ENCODE measurements around the gene SOCS7. TPM values are rescaled to one million over a fixed set of nuclear protein-coding genes. Genes with fewer than 3 reads are reported as not detected.

Gene SOCS7
- total and polyA plus RNA-seq, 4 donors, result 0.74 to 11.0 (median 2.9) TPM

DNA sequence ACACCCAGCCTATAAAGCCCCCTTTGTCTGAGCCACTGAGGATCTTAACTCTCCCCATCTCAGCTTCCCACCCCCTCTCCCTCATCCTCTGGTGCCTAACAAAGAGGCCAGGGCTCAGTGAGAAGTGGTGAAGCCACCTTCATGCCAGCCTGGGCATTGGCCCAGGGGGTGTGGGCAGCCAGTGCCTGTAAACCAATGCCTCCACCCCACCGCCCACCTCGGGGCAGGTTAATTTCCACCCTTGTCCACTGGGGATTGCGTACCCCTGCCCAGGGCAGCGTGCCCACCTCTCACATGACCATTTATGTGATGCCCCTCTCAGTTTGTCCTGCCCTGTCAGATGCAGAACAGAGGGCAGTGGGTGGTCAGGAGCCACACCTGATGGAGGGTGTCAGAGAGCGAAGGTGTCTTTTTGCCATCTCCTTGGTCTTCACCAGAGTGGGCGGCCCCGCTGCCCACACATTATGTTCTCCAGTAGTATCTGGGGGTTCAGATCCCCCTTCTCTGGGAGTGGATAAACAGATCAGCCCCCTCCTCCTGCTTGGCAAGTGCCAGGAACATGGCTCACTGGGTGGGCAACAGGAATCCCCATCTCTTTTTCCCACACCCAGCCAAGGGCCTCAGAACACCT, 66.5 kb downstream of the SOCS7 start:
- Histone ChIP-seq H3K4me3 (ENCODE audit: low read depth in 1 of 3, low read length in 3 of 3) (no peak overlapping the region), H3K36me3 (ENCODE audit: control insufficient read depth in 4 of 4, insufficient read depth in 3 of 4, low read depth in 1 of 4, low read length in 3 of 4) (no peaks in the 10 kb centered on the region), H3K4me1 (ENCODE audit: control insufficient read depth in 4 of 4, insufficient read depth in 4 of 4, low read length in 3 of 4) (peaks cover 3 to 7% (median 6%) of the 10 kb centered on the region in 4 donors), H3K27me3 (ENCODE audit: control insufficient read depth in 4 of 4, insufficient read depth in 4 of 4, low read length in 3 of 4) (peaks cover 0 to 15% (median 5%) of the 10 kb centered on the region in 4 donors), H3K9me3 (ENCODE audit: control insufficient read depth in 4 of 4, low read length in 3 of 4) (no peaks in the 10 kb centered on the region), H3K27ac (ENCODE audit: low read depth in 1 of 2, low read length in 2 of 2) (no peak overlapping the region), H3K9ac (ENCODE audit: low read depth in 1 of 2, low read length in 2 of 2) (no peak overlapping the region)
- DNase-seq (ENCODE audit: low spot score), result no peak
- 87% methylated on average over 7 of the region's 7 CpGs for WGBS
- TF ChIP-seq MAX (IDR thresholded peaks at IDR 0.05) (no peak), ZBTB33 (IDR thresholded peaks at IDR 0.05) (no peak), FOXA1 (IDR thresholded peaks at IDR 0.05) (no peak), EGR1 (IDR thresholded peaks at IDR 0.05; ENCODE audit: low read depth in 2 of 2) (no peak), SP1 (IDR thresholded peaks at IDR 0.05) (no peak), HNF4A (conservative IDR thresholded peaks at IDR 0.05) (no peak), CTCF (IDR thresholded peaks at IDR 0.05; ENCODE audit: low read depth, low read length, missing input control) (no peak), RAD21 (IDR thresholded peaks at IDR 0.05) (no peak), JUND (IDR thresholded peaks at IDR 0.05) (no peak), GABPA (IDR thresholded peaks at IDR 0.05 in 1 of 2, conservative IDR thresholded peaks at IDR 0.05 in 1 of 2) (no peak), HNF4G (IDR thresholded peaks at IDR 0.05) (no peak), NR2F2 (IDR thresholded peaks at IDR 0.05) (no peak)

- peaks cover 0 to 15% (median 5%) of the 10 kb centered on the region in 4 donors for H3K27me3 ChIP-seq (ENCODE audit: control insufficient read depth in 4 of 4, insufficient read depth in 4 of 4, low read length in 3 of 4)
- H3K9ac ChIP-seq (ENCODE audit: low read depth in 1 of 2, low read length in 2 of 2), result no peak overlapping the region
- H3K4me1 ChIP-seq (ENCODE audit: control insufficient read depth in 4 of 4, insufficient read depth in 4 of 4, low read length in 3 of 4), result peaks cover 3 to 7% (median 6%) of the 10 kb centered on the region in 4 donors
- H3K4me3 ChIP-seq (ENCODE audit: low read depth in 1 of 3, low read length in 3 of 3), result peak overlapping the region in 1 of 3 donors; percentile 36
- H3K36me3 ChIP-seq (ENCODE audit: control insufficient read depth in 4 of 4, insufficient read depth in 3 of 4, low read depth in 1 of 4, low read length in 3 of 4), result no peaks in the 10 kb centered on the region
- H3K9me3 ChIP-seq (ENCODE audit: control insufficient read depth in 4 of 4, low read length in 3 of 4), result no peaks in the 10 kb centered on the region
- 5% methylated on average over 78 of the region's 78 CpGs for WGBS
- DNase-seq (ENCODE audit: low spot score), result no peak
- TF ChIP-seq FOXA1 (IDR thresholded peaks at IDR 0.05) (no peak), HNF4A (conservative IDR thresholded peaks at IDR 0.05) (no peak), RXRA (IDR thresholded peaks at IDR 0.05) (no peak), NR2F2 (IDR thresholded peaks at IDR 0.05) (no peak), JUND (IDR thresholded peaks at IDR 0.05) (no peak), TAF1 (conservative IDR thresholded peaks at IDR 0.05) (no peak), YY1 (IDR thresholded peaks at IDR 0.05) (no peak), CTCF (IDR thresholded peaks at IDR 0.05; ENCODE audit: low read depth, low read length, missing input control) (no peak), FOXA2 (IDR thresholded peaks at IDR 0.05) (no peak), GABPA (IDR thresholded peaks at IDR 0.05 in 1 of 2, conservative IDR thresholded peaks at IDR 0.05 in 1 of 2) (no peak), EGR1 (IDR thresholded peaks at IDR 0.05; ENCODE audit: low read depth in 2 of 2) (no peak)
- TF ChIP-seq, protein P1, sequence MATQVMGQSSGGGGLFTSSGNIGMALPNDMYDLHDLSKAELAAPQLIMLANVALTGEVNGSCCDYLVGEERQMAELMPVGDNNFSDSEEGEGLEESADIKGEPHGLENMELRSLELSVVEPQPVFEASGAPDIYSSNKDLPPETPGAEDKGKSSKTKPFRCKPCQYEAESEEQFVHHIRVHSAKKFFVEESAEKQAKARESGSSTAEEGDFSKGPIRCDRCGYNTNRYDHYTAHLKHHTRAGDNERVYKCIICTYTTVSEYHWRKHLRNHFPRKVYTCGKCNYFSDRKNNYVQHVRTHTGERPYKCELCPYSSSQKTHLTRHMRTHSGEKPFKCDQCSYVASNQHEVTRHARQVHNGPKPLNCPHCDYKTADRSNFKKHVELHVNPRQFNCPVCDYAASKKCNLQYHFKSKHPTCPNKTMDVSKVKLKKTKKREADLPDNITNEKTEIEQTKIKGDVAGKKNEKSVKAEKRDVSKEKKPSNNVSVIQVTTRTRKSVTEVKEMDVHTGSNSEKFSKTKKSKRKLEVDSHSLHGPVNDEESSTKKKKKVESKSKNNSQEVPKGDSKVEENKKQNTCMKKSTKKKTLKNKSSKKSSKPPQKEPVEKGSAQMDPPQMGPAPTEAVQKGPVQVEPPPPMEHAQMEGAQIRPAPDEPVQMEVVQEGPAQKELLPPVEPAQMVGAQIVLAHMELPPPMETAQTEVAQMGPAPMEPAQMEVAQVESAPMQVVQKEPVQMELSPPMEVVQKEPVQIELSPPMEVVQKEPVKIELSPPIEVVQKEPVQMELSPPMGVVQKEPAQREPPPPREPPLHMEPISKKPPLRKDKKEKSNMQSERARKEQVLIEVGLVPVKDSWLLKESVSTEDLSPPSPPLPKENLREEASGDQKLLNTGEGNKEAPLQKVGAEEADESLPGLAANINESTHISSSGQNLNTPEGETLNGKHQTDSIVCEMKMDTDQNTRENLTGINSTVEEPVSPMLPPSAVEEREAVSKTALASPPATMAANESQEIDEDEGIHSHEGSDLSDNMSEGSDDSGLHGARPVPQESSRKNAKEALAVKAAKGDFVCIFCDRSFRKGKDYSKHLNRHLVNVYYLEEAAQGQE (IDR thresholded peaks at IDR 0.05), result no peak
- TF ChIP-seq, protein P2, sequence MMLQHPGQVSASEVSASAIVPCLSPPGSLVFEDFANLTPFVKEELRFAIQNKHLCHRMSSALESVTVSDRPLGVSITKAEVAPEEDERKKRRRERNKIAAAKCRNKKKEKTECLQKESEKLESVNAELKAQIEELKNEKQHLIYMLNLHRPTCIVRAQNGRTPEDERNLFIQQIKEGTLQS (IDR thresholded peaks at IDR 0.05), result no peak
- no peak overlapping the region for H3K27ac ChIP-seq (ENCODE audit: low read depth in 1 of 2, low read length in 2 of 2)
Measured at GRCh38 chr17:38418693-38419507, 67.3 kb downstream of the SOCS7 start.
